ELR (cell line): ENCODE results near the gene SCARB2.

ENCODE experiments used
- DNase-seq: peaks from one replicate; pipeline ENCODE4 v3.0.0-alpha.2; 2015; ENCODE audit warnings: low read depth

The SCARB2 gene

DNA sequence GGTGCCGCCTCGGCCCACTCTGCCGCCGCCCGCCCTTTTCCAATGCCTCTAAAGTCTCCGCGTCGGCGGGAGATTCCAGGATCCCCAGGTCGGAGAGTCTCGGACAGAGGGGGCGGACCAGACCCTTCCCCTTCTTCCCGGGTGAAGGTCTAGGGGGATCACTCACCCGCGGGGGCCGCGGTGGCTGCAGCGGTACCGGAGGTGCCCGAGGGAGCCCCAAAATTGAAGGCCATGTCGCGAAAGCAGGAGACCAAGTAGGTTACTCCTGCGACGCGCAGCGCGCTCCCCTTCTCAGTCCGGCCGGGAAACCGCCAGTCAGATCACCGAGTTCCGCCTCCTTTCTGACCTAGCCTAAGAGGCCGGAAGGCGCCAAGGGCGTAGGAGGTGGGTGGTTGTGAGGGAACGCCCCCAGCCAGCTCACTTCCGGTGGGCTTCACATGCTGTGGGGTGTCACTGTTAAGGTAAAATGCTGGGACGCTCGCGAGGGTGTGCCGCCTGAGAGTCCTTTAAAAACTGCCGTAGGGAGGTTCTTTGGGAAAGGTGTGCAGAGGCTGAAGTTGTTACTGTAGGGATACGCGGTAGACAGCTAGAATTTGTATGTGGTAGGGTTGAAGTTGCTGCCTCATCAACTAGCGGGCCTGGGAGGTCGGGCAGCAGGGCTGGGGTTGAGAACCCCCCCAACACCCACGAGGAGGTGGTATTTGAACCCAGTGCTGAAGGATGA is 65.3 kb downstream of the SCARB2 start, which contains the start of gene NUP54:
Gene NUP54 (minus strand): TSS at position 256 of the 724 bp plus-strand sequence. CDS start 23 bp downstream, at position 233.
- DNase-seq, result peak; percentile 96

DNA sequence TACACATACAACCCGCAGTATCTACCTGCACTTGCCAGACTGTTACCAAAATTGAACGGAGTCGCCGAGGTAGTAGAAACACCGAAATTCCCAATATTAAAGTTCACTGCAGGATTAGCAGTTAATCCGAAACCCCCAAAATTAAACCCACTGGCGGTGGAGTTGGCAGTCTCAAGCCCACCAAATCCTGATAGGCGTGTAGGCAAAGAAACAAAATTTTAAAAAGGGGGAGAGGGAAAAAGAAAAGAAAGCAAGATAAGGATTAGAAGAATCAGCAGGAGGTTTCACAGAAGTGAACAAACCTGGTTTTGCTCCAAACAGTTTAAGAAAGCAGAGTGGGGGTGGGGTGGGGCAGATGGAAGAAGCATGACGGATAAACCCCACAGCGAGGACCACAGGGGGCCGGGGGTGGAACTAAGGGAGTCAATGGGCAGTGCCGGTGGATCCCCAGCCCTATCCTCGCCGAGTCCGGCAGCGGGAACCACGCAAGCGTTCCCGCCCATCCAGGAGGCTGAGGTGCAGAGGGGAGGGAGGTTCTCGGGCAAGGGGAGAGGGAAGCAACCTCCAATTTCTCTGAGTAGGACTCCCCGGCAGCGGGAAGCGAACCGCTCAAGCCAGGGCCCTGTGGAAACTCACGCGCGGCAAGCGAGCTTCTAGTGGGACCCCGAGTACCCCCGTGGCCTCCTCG is 66.0 kb downstream of the SCARB2 start:
- DNase-seq, result peak; percentile 88

DNA sequence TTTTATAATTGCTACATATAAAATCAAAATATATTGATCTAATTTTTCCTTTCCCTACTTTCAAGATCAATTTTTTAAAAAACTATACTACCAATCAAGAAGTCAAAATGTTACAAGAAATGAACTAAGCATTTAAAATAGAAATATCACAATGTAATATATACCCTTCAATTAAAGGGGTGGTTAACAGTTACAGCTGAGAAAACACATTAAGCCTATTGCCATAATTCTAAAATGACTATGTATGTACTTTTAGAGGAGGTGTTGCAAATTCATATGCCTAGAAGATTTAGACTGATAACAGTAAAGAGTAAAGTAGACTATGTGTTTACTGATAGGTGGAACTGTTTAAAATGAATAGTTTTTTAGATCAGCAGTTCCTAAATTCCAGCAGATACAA is 69.1 kb downstream of the SCARB2 start:
- no peak for DNase-seq

DNA sequence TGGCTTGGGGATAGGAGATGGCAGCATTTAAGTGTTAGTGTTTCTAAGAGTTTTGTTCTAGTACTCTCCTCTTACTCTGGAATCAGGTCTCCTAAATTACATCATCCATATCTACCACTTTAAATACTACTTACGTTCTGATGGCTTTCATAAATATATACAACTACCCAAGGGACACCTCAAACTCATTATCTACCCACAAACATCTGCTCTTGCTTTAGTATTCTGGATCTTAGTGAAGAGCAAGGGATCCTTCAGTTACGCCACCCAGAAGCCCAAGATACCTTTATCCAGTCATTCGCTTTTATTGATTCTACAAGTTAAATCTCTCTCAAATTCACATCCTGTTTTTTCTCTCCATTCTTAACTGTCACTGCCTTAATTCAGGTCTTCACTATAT is 72.4 kb downstream of the SCARB2 start:
- no peak for DNase-seq

DNA sequence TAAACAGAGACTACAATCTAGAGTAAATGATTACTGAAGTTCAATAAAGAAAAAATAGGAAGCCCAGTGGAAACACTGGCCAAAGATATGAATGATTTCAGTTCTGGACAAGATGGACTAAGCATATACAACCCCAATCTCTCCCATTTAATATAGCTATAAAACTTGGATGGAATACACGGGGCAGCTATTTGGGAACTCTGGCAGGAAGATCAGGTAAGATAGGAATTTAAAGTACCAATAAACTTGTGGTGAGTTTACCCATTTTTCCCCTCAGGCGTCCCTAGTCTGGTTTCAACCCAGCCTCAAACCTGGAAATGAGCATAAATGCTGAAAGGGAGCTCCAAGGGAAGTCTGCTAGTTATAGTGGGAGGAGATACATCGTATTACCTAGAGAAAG is 85.9 kb downstream of the SCARB2 start:
- DNase-seq, result no peak

GRCh38 chr4:76125816-76126215 is 87.8 kb downstream of the SCARB2 start:
- no peak for DNase-seq

- DNase-seq, result no peak
These were observed 93.4 kb downstream of the SCARB2 start for GRCh38 chr4:76120199-76120598.

DNA sequence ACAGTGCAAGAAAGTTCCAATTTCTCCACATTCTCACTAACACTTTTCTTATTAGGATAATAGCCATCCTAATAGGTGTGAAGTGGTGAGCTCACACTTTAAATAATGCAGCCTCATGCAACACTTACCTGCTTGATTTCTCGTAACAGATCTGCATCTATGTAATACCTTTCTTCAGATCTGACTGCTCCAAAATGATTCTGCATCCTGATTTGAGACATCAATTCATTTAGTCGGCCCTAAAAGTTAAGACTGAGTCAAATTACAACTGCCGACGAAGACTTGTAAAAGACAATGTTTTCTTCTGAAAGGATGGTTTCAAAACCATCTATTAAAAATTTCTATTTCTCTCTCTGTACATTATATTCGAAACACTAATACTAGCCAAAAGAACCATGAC is 96.1 kb downstream of the SCARB2 start:
- DNase-seq, result no peak

DNA sequence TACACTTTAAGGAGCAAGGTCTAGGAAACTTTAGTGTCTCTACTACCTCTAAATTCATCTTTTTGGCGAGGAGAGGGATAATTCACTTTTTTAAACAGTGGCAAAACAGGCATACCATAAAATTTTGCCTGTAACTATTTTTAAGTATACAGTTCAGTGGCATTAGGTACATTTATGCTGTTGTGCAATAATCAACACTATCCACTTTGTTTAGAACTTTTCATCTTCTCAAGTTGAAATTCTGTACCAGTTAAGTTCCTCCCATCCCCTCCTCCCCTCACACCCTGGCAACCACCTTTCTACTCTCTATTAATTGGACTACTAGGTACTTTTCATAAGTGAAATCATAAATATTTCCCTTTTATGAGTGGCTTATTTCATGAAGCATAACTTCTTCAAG is 96.8 kb downstream of the SCARB2 start:
- DNase-seq, result no peak
